ENCODE results near the gene ADARB1. TPM values are rescaled to one million over a fixed set of nuclear protein-coding genes. Genes with fewer than 3 reads are reported as not detected.

The ADARB1 gene
- total RNA-seq, 1 donor from 2014 or later, result 25.8 TPM

DNA sequence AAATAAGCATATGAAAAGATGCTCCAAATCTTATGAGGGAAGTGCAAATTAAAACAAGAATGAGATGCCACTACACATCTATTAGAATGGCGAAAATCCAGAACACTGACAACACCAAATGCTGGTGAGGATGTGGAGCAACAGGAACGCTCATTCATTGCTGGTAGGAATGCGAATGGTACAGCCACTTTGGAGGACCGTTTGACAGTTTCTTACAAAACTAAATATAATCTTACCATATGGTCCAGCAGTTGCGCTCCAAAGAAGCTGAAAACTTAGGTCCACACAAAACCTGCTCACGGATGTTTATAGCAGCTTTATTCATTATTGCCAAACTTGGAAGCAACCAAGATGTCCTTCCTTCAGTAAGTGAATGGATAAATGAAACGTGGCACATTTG, 163.0 kb downstream of the ADARB1 start:
- Histone ChIP-seq H3K4me3 (ENCODE audit: insufficient read depth, low read depth, low read length) (no peak overlapping the region), H2AFZ (ENCODE audit: low read depth, low read length) (no peak overlapping the region), H3K79me2 (ENCODE audit: insufficient read depth, low read length) (no peaks in the 10 kb centered on the region), H3K9me3 (ENCODE audit: insufficient read depth, low read depth, low read length) (peaks cover 2% of the 10 kb centered on the region), H3K9ac (ENCODE audit: low read length) (no peak overlapping the region), H3K4me1 (ENCODE audit: insufficient read depth, low read length) (no peaks in the 10 kb centered on the region), H3K27ac (ENCODE audit: low read depth, low read length) (no peak overlapping the region), H4K20me1 (ENCODE audit: insufficient read depth, low read length) (no peaks in the 10 kb centered on the region), H3K36me3 (ENCODE audit: insufficient read depth, low read length) (no peaks in the 10 kb centered on the region), H3K27me3 (ENCODE audit: insufficient read depth, low read length) (peaks cover 22% of the 10 kb centered on the region), H3K4me2 (ENCODE audit: low read length) (no peak overlapping the region)
- Mint-ChIP-seq H3K4me3 (ENCODE audit: unreplicated experiment) (no peak overlapping the region), H3K9me3 (ENCODE audit: unreplicated experiment) (peaks cover 21% of the 10 kb centered on the region), H3K36me3 (ENCODE audit: low read depth, unreplicated experiment) (peaks cover 2% of the 10 kb centered on the region), H3K27ac (ENCODE audit: unreplicated experiment) (no peak overlapping the region), H3K4me1 (ENCODE audit: low read depth, unreplicated experiment) (no peaks in the 10 kb centered on the region), H3K27me3 (ENCODE audit: low read depth, unreplicated experiment) (peaks cover 4% of the 10 kb centered on the region)
- FAIRE-seq (no peak), DNase-seq (ENCODE audit: low read depth) (no peak)
- TF ChIP-seq, protein P1, sequence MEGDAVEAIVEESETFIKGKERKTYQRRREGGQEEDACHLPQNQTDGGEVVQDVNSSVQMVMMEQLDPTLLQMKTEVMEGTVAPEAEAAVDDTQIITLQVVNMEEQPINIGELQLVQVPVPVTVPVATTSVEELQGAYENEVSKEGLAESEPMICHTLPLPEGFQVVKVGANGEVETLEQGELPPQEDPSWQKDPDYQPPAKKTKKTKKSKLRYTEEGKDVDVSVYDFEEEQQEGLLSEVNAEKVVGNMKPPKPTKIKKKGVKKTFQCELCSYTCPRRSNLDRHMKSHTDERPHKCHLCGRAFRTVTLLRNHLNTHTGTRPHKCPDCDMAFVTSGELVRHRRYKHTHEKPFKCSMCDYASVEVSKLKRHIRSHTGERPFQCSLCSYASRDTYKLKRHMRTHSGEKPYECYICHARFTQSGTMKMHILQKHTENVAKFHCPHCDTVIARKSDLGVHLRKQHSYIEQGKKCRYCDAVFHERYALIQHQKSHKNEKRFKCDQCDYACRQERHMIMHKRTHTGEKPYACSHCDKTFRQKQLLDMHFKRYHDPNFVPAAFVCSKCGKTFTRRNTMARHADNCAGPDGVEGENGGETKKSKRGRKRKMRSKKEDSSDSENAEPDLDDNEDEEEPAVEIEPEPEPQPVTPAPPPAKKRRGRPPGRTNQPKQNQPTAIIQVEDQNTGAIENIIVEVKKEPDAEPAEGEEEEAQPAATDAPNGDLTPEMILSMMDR (IDR thresholded peaks at IDR 0.05; ENCODE audit: insufficient read depth, low read depth, low read length), result no peak
- no peak for TF ChIP-seq EZH2 (IDR thresholded peaks at IDR 0.05; ENCODE audit: insufficient read depth, low read length)

DNA sequence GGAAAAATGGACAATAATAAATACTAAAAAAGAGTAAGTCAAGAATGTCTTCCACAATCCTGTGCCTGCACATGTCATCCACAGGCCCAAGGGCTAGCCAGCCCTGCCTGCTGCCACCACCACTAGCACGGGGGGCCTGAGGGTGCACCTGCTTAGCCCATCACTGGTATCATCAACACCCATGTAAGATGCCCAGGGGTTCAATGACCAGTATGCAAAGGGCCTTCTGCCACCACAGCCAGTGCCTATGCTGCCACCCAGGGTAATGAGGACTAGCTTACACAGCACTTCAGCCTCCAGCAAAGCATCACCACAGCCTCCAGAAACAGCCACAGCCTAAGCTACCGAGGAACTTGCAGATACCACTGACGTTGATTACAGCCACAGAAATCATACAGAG, 167.0 kb downstream of the ADARB1 start:
- peaks cover 6% of the 10 kb centered on the region for H3K27me3 ChIP-seq (ENCODE audit: insufficient read depth, low read length)
- H3K27ac ChIP-seq (ENCODE audit: low read depth, low read length), result no peak overlapping the region
- no peaks in the 10 kb centered on the region for H3K79me2 ChIP-seq (ENCODE audit: insufficient read depth, low read length)

DNA sequence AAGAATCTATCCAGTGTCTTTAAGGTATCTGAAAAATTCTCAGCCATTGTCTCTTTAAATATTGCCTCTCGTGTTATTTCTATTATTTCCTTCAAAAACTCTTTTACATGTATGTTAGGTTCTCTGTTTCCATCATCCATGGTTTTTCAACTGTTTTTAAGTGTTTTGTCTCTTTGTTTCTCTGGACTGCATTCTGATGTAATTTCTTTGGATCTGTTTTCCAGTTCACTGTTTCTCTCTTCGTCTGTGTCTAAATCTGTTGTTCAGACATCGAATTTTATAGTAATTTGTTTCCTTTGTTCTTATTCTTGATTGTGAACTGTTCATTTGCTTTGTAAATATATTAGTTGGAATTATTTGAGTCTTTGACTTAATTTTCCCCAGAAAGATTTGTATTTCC, 169.2 kb downstream of the ADARB1 start:
- no peak overlapping the region for H3K9ac ChIP-seq (ENCODE audit: low read length)
- FAIRE-seq (no peak), DNase-seq (ENCODE audit: low read depth) (no peak)
- H3K9me3 ChIP-seq (ENCODE audit: insufficient read depth, low read depth, low read length), result peaks cover 2% of the 10 kb centered on the region
- H3K36me3 ChIP-seq (ENCODE audit: insufficient read depth, low read length), result no peaks in the 10 kb centered on the region
- TF ChIP-seq EZH2 (IDR thresholded peaks at IDR 0.05; ENCODE audit: insufficient read depth, low read length), result no peak
- TF ChIP-seq, protein P1 (IDR thresholded peaks at IDR 0.05; ENCODE audit: insufficient read depth, low read depth, low read length), result no peak
- Mint-ChIP-seq H3K9me3 (ENCODE audit: unreplicated experiment) (peaks cover 21% of the 10 kb centered on the region), H3K27ac (ENCODE audit: unreplicated experiment) (no peak overlapping the region), H3K4me1 (ENCODE audit: low read depth, unreplicated experiment) (no peaks in the 10 kb centered on the region), H3K4me3 (ENCODE audit: unreplicated experiment) (no peak overlapping the region), H3K27me3 (ENCODE audit: low read depth, unreplicated experiment) (peaks cover 10% of the 10 kb centered on the region), H3K36me3 (ENCODE audit: low read depth, unreplicated experiment) (peaks cover 2% of the 10 kb centered on the region)
- H4K20me1 ChIP-seq (ENCODE audit: insufficient read depth, low read length), result no peaks in the 10 kb centered on the region
- no peak overlapping the region for H3K4me2 ChIP-seq (ENCODE audit: low read length)
- H3K27ac ChIP-seq (ENCODE audit: low read depth, low read length), result no peak overlapping the region
- H3K4me1 ChIP-seq (ENCODE audit: insufficient read depth, low read length), result peaks cover under 1% of the 10 kb centered on the region
- H2AFZ ChIP-seq (ENCODE audit: low read depth, low read length), result no peak overlapping the region
- peaks cover 3% of the 10 kb centered on the region for H3K27me3 ChIP-seq (ENCODE audit: insufficient read depth, low read length)
- H3K79me2 ChIP-seq (ENCODE audit: insufficient read depth, low read length), result no peaks in the 10 kb centered on the region
- no peak overlapping the region for H3K4me3 ChIP-seq (ENCODE audit: insufficient read depth, low read depth, low read length)

More for the DNA sequence above, 167.0 kb downstream of the ADARB1 start:
- no peak overlapping the region for H3K9ac ChIP-seq (ENCODE audit: low read length)
- TF ChIP-seq, protein P1 (IDR thresholded peaks at IDR 0.05; ENCODE audit: insufficient read depth, low read depth, low read length), result no peak
- TF ChIP-seq EZH2 (IDR thresholded peaks at IDR 0.05; ENCODE audit: insufficient read depth, low read length), result no peak
- no peak for FAIRE-seq
- no peaks in the 10 kb centered on the region for H3K36me3 ChIP-seq (ENCODE audit: insufficient read depth, low read length)
- Mint-ChIP-seq H3K4me1 (ENCODE audit: low read depth, unreplicated experiment) (no peaks in the 10 kb centered on the region), H3K27me3 (ENCODE audit: low read depth, unreplicated experiment) (peaks cover 4% of the 10 kb centered on the region), H3K36me3 (ENCODE audit: low read depth, unreplicated experiment) (peaks cover 2% of the 10 kb centered on the region), H3K9me3 (ENCODE audit: unreplicated experiment) (peaks cover 34% of the 10 kb centered on the region), H3K4me3 (ENCODE audit: unreplicated experiment) (no peak overlapping the region), H3K27ac (ENCODE audit: unreplicated experiment) (no peak overlapping the region)
- H3K4me1 ChIP-seq (ENCODE audit: insufficient read depth, low read length), result no peaks in the 10 kb centered on the region
- H4K20me1 ChIP-seq (ENCODE audit: insufficient read depth, low read length), result no peaks in the 10 kb centered on the region
- no peak overlapping the region for H3K4me3 ChIP-seq (ENCODE audit: insufficient read depth, low read depth, low read length)
- H3K9me3 ChIP-seq (ENCODE audit: insufficient read depth, low read depth, low read length), result peaks cover 2% of the 10 kb centered on the region
- no peak for DNase-seq (ENCODE audit: low read depth)
- H2AFZ ChIP-seq (ENCODE audit: low read depth, low read length), result no peak overlapping the region
- no peak overlapping the region for H3K4me2 ChIP-seq (ENCODE audit: low read length)

All from astrocyte (in vitro differentiated cells and primary cell).